ENCODE data around the gene ADAMTSL1.

Gene ADAMTSL1

GRCh38 chr9:18611971-18612370 is 138.0 kb downstream of the ADAMTSL1 start:
- Histone ChIP-seq H3K27ac (no peak overlapping the region), H3K4me1 (no peaks in the 10 kb centered on the region), H4K20me1 (no peaks in the 10 kb centered on the region), H3K27me3 (no peaks in the 10 kb centered on the region), H3K4me2 (no peak overlapping the region), H3K4me3 (no peak overlapping the region), H3K9me3 (no peaks in the 10 kb centered on the region; the same call in 1 of the 2 replicates), H3K36me3 (no peaks in the 10 kb centered on the region), H3K9ac (no peak overlapping the region)
- TF ChIP-seq Cebpa-rat (IDR thresholded peaks at IDR 0.05), result no peak

GRCh38 chr9:18614116-18614515 is 140.2 kb downstream of the ADAMTSL1 start:
- Histone ChIP-seq H3K9me3 (no peaks in the 10 kb centered on the region; the same call in 1 of the 2 replicates), H4K20me1 (no peaks in the 10 kb centered on the region), H3K9ac (no peak overlapping the region), H3K4me2 (no peak overlapping the region), H3K4me1 (no peaks in the 10 kb centered on the region), H3K4me3 (no peak overlapping the region), H3K27ac (no peak overlapping the region), H3K27me3 (no peaks in the 10 kb centered on the region), H3K36me3 (no peaks in the 10 kb centered on the region)
- TF ChIP-seq Cebpa-rat (IDR thresholded peaks at IDR 0.05), result no peak

GRCh38 chr9:18614651-18615050 is 140.7 kb downstream of the ADAMTSL1 start:
- no peak for TF ChIP-seq Cebpa-rat (IDR thresholded peaks at IDR 0.05)
- Histone ChIP-seq H3K36me3 (no peaks in the 10 kb centered on the region), H3K27ac (no peak overlapping the region), H3K4me2 (no peak overlapping the region), H3K27me3 (no peaks in the 10 kb centered on the region), H3K9ac (no peak overlapping the region), H3K4me3 (no peak overlapping the region), H4K20me1 (no peaks in the 10 kb centered on the region), H3K4me1 (no peaks in the 10 kb centered on the region), H3K9me3 (no peaks in the 10 kb centered on the region; the same call in 1 of the 2 replicates)

GRCh38 chr9:18616976-18617375 is 143.0 kb downstream of the ADAMTSL1 start:
- H3K4me3 ChIP-seq, result no peak overlapping the region
- H3K27me3 ChIP-seq, result no peaks in the 10 kb centered on the region
- no peaks in the 10 kb centered on the region for H3K4me1 ChIP-seq
- H3K36me3 ChIP-seq, result no peaks in the 10 kb centered on the region
- H4K20me1 ChIP-seq, result no peaks in the 10 kb centered on the region
- H3K27ac ChIP-seq, result no peak overlapping the region
- no peak for TF ChIP-seq Cebpa-rat (IDR thresholded peaks at IDR 0.05)
- H3K9ac ChIP-seq, result no peak overlapping the region
- H3K9me3 ChIP-seq, result no peaks in the 10 kb centered on the region; the same call in 1 of the 2 replicates
- H3K4me2 ChIP-seq, result no peak overlapping the region

- TF ChIP-seq Cebpa-rat (IDR thresholded peaks at IDR 0.05), result no peak
- no peaks in the 10 kb centered on the region for H3K36me3 ChIP-seq
- no peaks in the 10 kb centered on the region for H4K20me1 ChIP-seq
- no peaks in the 10 kb centered on the region; the same call in 1 of the 2 replicates for H3K9me3 ChIP-seq
- no peak overlapping the region for H3K4me2 ChIP-seq
- H3K9ac ChIP-seq, result no peak overlapping the region
- no peak overlapping the region for H3K4me3 ChIP-seq
- H3K4me1 ChIP-seq, result no peaks in the 10 kb centered on the region
- H3K27ac ChIP-seq, result no peak overlapping the region
- H3K27me3 ChIP-seq, result no peaks in the 10 kb centered on the region
Measured at GRCh38 chr9:18617759-18618158, 143.8 kb downstream of the ADAMTSL1 start.

- Histone ChIP-seq H3K4me1 (no peaks in the 10 kb centered on the region), H3K9ac (no peak overlapping the region), H3K27ac (no peak overlapping the region), H3K4me2 (no peak overlapping the region), H3K4me3 (no peak overlapping the region), H3K9me3 (no peaks in the 10 kb centered on the region), H3K36me3 (no peaks in the 10 kb centered on the region), H3K27me3 (no peaks in the 10 kb centered on the region), H4K20me1 (no peaks in the 10 kb centered on the region)
- no peak for TF ChIP-seq Cebpa-rat (IDR thresholded peaks at IDR 0.05)
Measured at GRCh38 chr9:18618862-18619261, 144.9 kb downstream of the ADAMTSL1 start.

GRCh38 chr9:18622186-18622836 is 148.4 kb downstream of the ADAMTSL1 start:
- Histone ChIP-seq H3K27ac (no peak overlapping the region), H3K4me3 (no peak overlapping the region), H3K4me2 (no peak overlapping the region), H3K9me3 (no peaks in the 10 kb centered on the region), H3K4me1 (no peaks in the 10 kb centered on the region), H3K36me3 (no peaks in the 10 kb centered on the region), H3K27me3 (no peaks in the 10 kb centered on the region), H4K20me1 (no peaks in the 10 kb centered on the region), H3K9ac (no peak overlapping the region)
- TF ChIP-seq Cebpa-rat (IDR thresholded peaks at IDR 0.05), result no peak

GRCh38 chr9:18623221-18624079 is 149.5 kb downstream of the ADAMTSL1 start:
- no peaks in the 10 kb centered on the region for H3K27me3 ChIP-seq
- H4K20me1 ChIP-seq, result no peaks in the 10 kb centered on the region
- H3K36me3 ChIP-seq, result no peaks in the 10 kb centered on the region
- H3K4me1 ChIP-seq, result no peaks in the 10 kb centered on the region
- H3K4me2 ChIP-seq, result no peak overlapping the region
- no peak overlapping the region for H3K4me3 ChIP-seq
- no peak overlapping the region for H3K27ac ChIP-seq
- H3K9ac ChIP-seq, result no peak overlapping the region
- no peak for TF ChIP-seq Cebpa-rat (IDR thresholded peaks at IDR 0.05)
- no peaks in the 10 kb centered on the region for H3K9me3 ChIP-seq

GRCh38 chr9:18626046-18626698 is 152.2 kb downstream of the ADAMTSL1 start:
- TF ChIP-seq Cebpa-rat (IDR thresholded peaks at IDR 0.05), result no peak
- Histone ChIP-seq H3K9me3 (no peaks in the 10 kb centered on the region), H3K4me1 (no peaks in the 10 kb centered on the region), H3K36me3 (no peaks in the 10 kb centered on the region), H3K4me3 (no peak overlapping the region), H3K27ac (no peak overlapping the region), H3K9ac (no peak overlapping the region), H3K27me3 (no peaks in the 10 kb centered on the region), H3K4me2 (no peak overlapping the region), H4K20me1 (no peaks in the 10 kb centered on the region)

- Histone ChIP-seq H3K9ac (no peak overlapping the region), H3K9me3 (no peaks in the 10 kb centered on the region), H3K4me2 (no peak overlapping the region), H3K4me3 (no peak overlapping the region), H3K4me1 (no peaks in the 10 kb centered on the region), H3K27ac (no peak overlapping the region), H4K20me1 (no peaks in the 10 kb centered on the region), H3K27me3 (no peaks in the 10 kb centered on the region), H3K36me3 (no peaks in the 10 kb centered on the region)
- no peak for TF ChIP-seq Cebpa-rat (IDR thresholded peaks at IDR 0.05)
Measured at GRCh38 chr9:18629136-18629535, 155.2 kb downstream of the ADAMTSL1 start.

All from BLaER1 (cell line).